ENCODE results near the gene TTC28.

- TF ChIP-seq POLR2A (IDR thresholded peaks at IDR 0.05) = no peak
- TF ChIP-seq, protein P1, sequence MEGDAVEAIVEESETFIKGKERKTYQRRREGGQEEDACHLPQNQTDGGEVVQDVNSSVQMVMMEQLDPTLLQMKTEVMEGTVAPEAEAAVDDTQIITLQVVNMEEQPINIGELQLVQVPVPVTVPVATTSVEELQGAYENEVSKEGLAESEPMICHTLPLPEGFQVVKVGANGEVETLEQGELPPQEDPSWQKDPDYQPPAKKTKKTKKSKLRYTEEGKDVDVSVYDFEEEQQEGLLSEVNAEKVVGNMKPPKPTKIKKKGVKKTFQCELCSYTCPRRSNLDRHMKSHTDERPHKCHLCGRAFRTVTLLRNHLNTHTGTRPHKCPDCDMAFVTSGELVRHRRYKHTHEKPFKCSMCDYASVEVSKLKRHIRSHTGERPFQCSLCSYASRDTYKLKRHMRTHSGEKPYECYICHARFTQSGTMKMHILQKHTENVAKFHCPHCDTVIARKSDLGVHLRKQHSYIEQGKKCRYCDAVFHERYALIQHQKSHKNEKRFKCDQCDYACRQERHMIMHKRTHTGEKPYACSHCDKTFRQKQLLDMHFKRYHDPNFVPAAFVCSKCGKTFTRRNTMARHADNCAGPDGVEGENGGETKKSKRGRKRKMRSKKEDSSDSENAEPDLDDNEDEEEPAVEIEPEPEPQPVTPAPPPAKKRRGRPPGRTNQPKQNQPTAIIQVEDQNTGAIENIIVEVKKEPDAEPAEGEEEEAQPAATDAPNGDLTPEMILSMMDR (IDR thresholded peaks at IDR 0.05) = no peak
- no peak for TF ChIP-seq POLR2AphosphoS5 (IDR thresholded peaks at IDR 0.05)
Observed at GRCh38 chr22:28648792-28649191, 30.8 kb downstream of the TTC28 start.
